ENCODE measurements around the gene CDC42EP2. TPM values are rescaled to one million over a fixed set of nuclear protein-coding genes. Genes with fewer than 3 reads are reported as not detected.
A peak's percentile ranks its signal among the peaks of the same experiment; 100 is the strongest.

The CDC42EP2 gene
- total and polyA plus RNA-seq, 2 of the 13 experiments (the other 11 are each of a cell fraction or from before 2014, with no cell fraction given) = 2.3 to 7.1 TPM

- TF ChIP-seq FOXA1 (IDR thresholded peaks at IDR 0.05) (no peak), FOXA1 (CRISPR knock-in tag; IDR thresholded peaks at IDR 0.05) (no peak), STAG1 (CRISPR knock-in tag; IDR thresholded peaks at IDR 0.05) (peak; percentile 95), HMGXB4 (CRISPR knock-in tag; IDR thresholded peaks at IDR 0.05; ENCODE audit: borderline replicate concordance in 1 of 2, low read depth in 1 of 2) (peak; percentile 59 to 67; a peak in 2 of 4 replicates), ARID4A (CRISPR knock-in tag; IDR thresholded peaks at IDR 0.05; ENCODE audit: borderline replicate concordance) (peak; percentile 47; the same call in 1 of the 2 replicates), TEAD3 (CRISPR knock-in tag; optimal IDR thresholded peaks at IDR 0.05; ENCODE audit: borderline replicate concordance) (peak; percentile 15), PHF21A (CRISPR knock-in tag; IDR thresholded peaks at IDR 0.05) (peak; percentile 29; the same call in 1 of the 2 replicates), HNF4A (CRISPR knock-in tag; IDR thresholded peaks at IDR 0.05) (0 out of 2 replicates have a peak, but pooled peaks have one; percentile 7), SAP130 (CRISPR knock-in tag; IDR thresholded peaks at IDR 0.05; ENCODE audit: low read depth) (peak; percentile 45; the same call in 1 of the 2 replicates), ZMYM4 (CRISPR knock-in tag; IDR thresholded peaks at IDR 0.05) (peak; percentile 39; the same call in 1 of the 2 replicates), E2F2 (CRISPR knock-in tag; IDR thresholded peaks at IDR 0.05; ENCODE audit: borderline replicate concordance) (no peak), RXRB (CRISPR knock-in tag; IDR thresholded peaks at IDR 0.05; ENCODE audit: borderline replicate concordance) (peak; percentile 59; the same call in 1 of the 2 replicates), RAD21 (CRISPR knock-in tag; IDR thresholded peaks at IDR 0.05) (peak; percentile 87), ETV5 (CRISPR knock-in tag; IDR thresholded peaks at IDR 0.05; ENCODE audit: borderline replicate concordance) (peak; percentile 18; the same call in 1 of the 2 replicates), LCORL (IDR thresholded peaks at IDR 0.05) (no peak), LCORL (CRISPR knock-in tag; IDR thresholded peaks at IDR 0.05) (peak; percentile 56), ZNF263 (CRISPR knock-in tag; IDR thresholded peaks at IDR 0.05) (peak; percentile 56; the same call in 1 of the 2 replicates), ZNF790 (CRISPR knock-in tag; IDR thresholded peaks at IDR 0.05; ENCODE audit: borderline replicate concordance) (no peak), HOXA5 (CRISPR knock-in tag; IDR thresholded peaks at IDR 0.05) (0 out of 2 replicates have a peak, but pooled peaks have one; percentile 52), ZBTB33 (CRISPR knock-in tag; IDR thresholded peaks at IDR 0.05) (0 out of 2 replicates have a peak, but pooled peaks have one; percentile 7)
Observed at GRCh38 chr11:65366340-65366773, 51.7 kb downstream of the CDC42EP2 start (continued).
